ENCODE measurements around the gene ZCCHC7. TPM values are rescaled to one million over a fixed set of nuclear protein-coding genes. Genes with fewer than 3 reads are reported as not detected.

The ZCCHC7 gene
- total and polyA plus RNA-seq, 2 of the 8 experiments (the other 6 are each of a cell fraction or from before 2014, with no cell fraction given) = 12.2 to 27.5 TPM

DNA sequence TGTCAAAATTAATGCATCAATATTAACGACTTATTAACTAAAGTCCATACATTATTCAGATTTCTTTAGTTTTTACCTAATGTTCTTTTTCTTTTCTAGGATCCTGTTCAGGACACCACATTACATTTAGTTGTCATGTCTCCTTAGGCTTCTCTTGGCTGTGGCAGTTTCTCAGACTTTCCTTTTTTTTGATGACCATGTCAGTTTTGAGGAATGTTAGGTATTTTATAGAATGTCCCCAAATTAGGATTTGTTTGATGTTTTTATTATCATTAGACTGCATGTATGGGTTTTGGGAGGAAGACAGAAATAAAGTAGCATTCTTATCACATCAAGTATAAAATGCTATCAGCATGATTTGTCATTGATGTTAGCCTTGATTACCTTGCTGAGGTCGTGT is 32.0 kb downstream of the ZCCHC7 start:
- Histone ChIP-seq H2AFZ (ENCODE audit: low read length) (no peak overlapping the region), H4K5ac (ENCODE audit: insufficient read length, low read depth, low read length) (no peak overlapping the region), H3K23me2 (ENCODE audit: low read depth, low read length) (no peaks in the 10 kb centered on the region), H3K9me3 (ENCODE audit: insufficient read depth in 2 of 2, low read depth in 1 of 2, low read length in 1 of 2) (no peaks in the 10 kb centered on the region; a peak in 1 of 4 replicates), H2AK5ac (ENCODE audit: low read depth, low read length) (no peak overlapping the region), H3K4me3 (ENCODE audit: extremely low read depth in 1 of 4, insufficient read depth in 2 of 4, low read depth in 3 of 4, low read length in 4 of 4) (no peak overlapping the region), H3K79me1 (ENCODE audit: low read depth, low read length) (no peaks in the 10 kb centered on the region; the same call in 1 of the 2 replicates), H2BK5ac (ENCODE audit: low read depth, low read length) (no peak overlapping the region), H2BK12ac (ENCODE audit: low read depth, low read length) (no peak overlapping the region), H4K8ac (ENCODE audit: extremely low read depth, insufficient read depth, low read length) (no peak overlapping the region), H3K18ac (ENCODE audit: extremely low read depth, low read length) (no peak overlapping the region), H4K20me1 (replicated peaks in 1 of 2; ENCODE audit: control insufficient read depth in 1 of 2, insufficient read depth in 2 of 2, low read length in 2 of 2) (no peaks in the 10 kb centered on the region), H3K14ac (ENCODE audit: insufficient read length) (no peak overlapping the region), H4K91ac (replicated peaks; ENCODE audit: insufficient read length, low read length) (no peak overlapping the region), H3K36me3 (ENCODE audit: control insufficient read depth in 2 of 4, insufficient read depth in 4 of 4, low read length in 3 of 4) (0 out of 8 replicates have a peak, but pooled peaks cover 0 to 3% (median 0%) of the 10 kb centered on the region in 4 experiments), H3K4me2 (ENCODE audit: insufficient read depth in 1 of 2, low read depth in 2 of 2, low read length in 2 of 2) (no peak overlapping the region), H2BK20ac (ENCODE audit: low read length) (no peak overlapping the region), H2BK15ac (ENCODE audit: low read length) (no peak overlapping the region), H3K27me3 (replicated peaks in 1 of 4; ENCODE audit: control insufficient read depth in 3 of 4, extremely low read depth in 1 of 4, insufficient read depth in 3 of 4, low read length in 3 of 4) (no peaks in the 10 kb centered on the region), H3K23ac (ENCODE audit: insufficient read length) (no peak overlapping the region), H3K4me1 (replicated peaks in 1 of 4; ENCODE audit: control insufficient read depth in 3 of 4, insufficient read depth in 4 of 4, low read length in 3 of 4) (no peaks in the 10 kb centered on the region), H3K56ac (replicated peaks; ENCODE audit: insufficient read length, low read depth, low read length) (no peak overlapping the region), H3K9ac (replicated peaks in 1 of 4; ENCODE audit: extremely low read depth in 1 of 4, low read depth in 3 of 4, low read length in 3 of 4) (no peak overlapping the region), H3K79me2 (ENCODE audit: control insufficient read depth in 1 of 2, insufficient read depth in 2 of 2, low read length in 2 of 2) (peaks cover 0 to 9% of the 10 kb centered on the region in 2 experiments; a peak in 2 of 4 replicates), H3K27ac (ENCODE audit: low read depth, low read length) (no peak overlapping the region), H2BK120ac (replicated peaks; ENCODE audit: low read depth, low read length) (no peak overlapping the region), H3K4ac (replicated peaks; ENCODE audit: insufficient read length, low read depth, low read length) (no peak overlapping the region)
- ChIA-PET CTCF (ENCODE audit: partially characterized antibody) (interaction anchor here (0.8 to 1.5 kb wide), 3 partner anchors 14 to 156 kb away, joined by 3 to 5 read pairs (median 3); no protein-coding TSS in a partner anchor), POLR2A (ENCODE audit: partially characterized antibody) (no interaction called here)
- TF ChIP-seq SP4 (IDR thresholded peaks at IDR 0.05; ENCODE audit: low read length) = no peak
- TF ChIP-seq RBBP5 (IDR thresholded peaks at IDR 0.05; ENCODE audit: borderline replicate concordance, low read depth, low read length) = no peak
- no peak for TF ChIP-seq TEAD4 (IDR thresholded peaks at IDR 0.05; ENCODE audit: low read depth, low read length)
- no peak for DNase-seq (ENCODE audit: low read depth in 1 of 2, low spot score in 2 of 2)
- 83% methylated on average over 2 of the region's 2 CpGs; no CpG with 5 or more reads in 1 of the 2 experiments for WGBS, 2 experiments (ENCODE audit: extremely low coverage in 1 of 2, insufficient coverage in 1 of 2, insufficient read length in 1 of 2, insufficient replicate concordance in 2 of 2, low coverage in 1 of 2, low lambda C conversion rate in 2 of 2, missing lambda C conversion rate in 1 of 2)
- FAIRE-seq = no peak
